GM12891 (cell line): Measurements from ENCODE around the gene MAMSTR.
"Not testable (repeated sequence)": the region's sequence is repeated elsewhere in the genome, so short reads cannot be mapped to it uniquely, and the experiment has no call there.

ENCODE experiments used
- DNase-seq: peaks from one replicate; pipeline ENCODE4 v3.0.0; 2011; ENCODE audit warnings: low spot score; ENCODE audit not compliant: insufficient read length
- FAIRE-seq: peaks from 2 replicates; lab custom pipeline; 2011; peaks lifted over from hg19 to GRCh38; lab: Jason Lieb, UNC
- PAX5 ChIP-seq: IDR thresholded peaks from 2 replicates; pipeline ENCODE4 v1.6.1; 2011; ENCODE audit warnings: low read length, moderate library complexity, mild to moderate bottlenecking; ENCODE audit not compliant: insufficient read depth, severe bottlenecking
- POLR2A ChIP-seq: IDR thresholded peaks from 2 replicates; pipeline ENCODE4 v1.6.1; 2011; ENCODE audit warnings: low read depth, low read length, control low read depth
- POLR2AphosphoS5 ChIP-seq: IDR thresholded peaks from 2 replicates; pipeline ENCODE4 v1.6.1; 2011; ENCODE audit warnings: low read depth, low read length, control low read depth
- POU2F2 ChIP-seq: IDR thresholded peaks from 2 replicates; pipeline ENCODE4 v1.6.1; 2011; ENCODE audit warnings: low read depth, mild to moderate bottlenecking, control low read depth, low read length, moderate library complexity
- SPI1 ChIP-seq: IDR thresholded peaks from 2 replicates; pipeline ENCODE4 v1.6.1; 2011; ENCODE audit warnings: low read depth, low read length, control low read depth
- TAF1 ChIP-seq: IDR thresholded peaks from 2 replicates; pipeline ENCODE4 v1.6.1; 2011; ENCODE audit warnings: low read depth, low read length, control low read depth

The MAMSTR gene

DNA sequence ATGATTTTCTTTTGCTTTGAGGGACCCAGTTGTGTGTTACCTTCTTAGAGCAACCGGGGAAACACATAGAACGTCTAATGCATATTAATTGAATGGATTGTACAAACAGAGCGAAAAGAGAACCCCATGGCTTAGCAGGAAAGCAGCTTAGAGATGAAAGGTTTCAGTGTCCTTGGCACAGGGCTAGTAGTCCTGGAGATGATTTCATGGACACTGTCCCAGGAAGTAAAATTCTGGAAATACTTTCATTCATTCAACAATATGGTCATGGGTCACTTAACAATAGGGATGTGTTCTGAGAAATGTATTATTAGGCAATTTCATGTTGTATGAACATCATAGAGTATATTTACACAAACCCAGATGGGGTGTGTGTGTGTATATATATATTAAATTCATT is 33.4 kb downstream of the MAMSTR start:
- TF ChIP-seq TAF1 (no peak), POLR2A (no peak), POLR2AphosphoS5 (no peak), POU2F2 (no peak), PAX5 (no peak), SPI1 (no peak)
- FAIRE-seq (no peak), DNase-seq (no peak)

DNA sequence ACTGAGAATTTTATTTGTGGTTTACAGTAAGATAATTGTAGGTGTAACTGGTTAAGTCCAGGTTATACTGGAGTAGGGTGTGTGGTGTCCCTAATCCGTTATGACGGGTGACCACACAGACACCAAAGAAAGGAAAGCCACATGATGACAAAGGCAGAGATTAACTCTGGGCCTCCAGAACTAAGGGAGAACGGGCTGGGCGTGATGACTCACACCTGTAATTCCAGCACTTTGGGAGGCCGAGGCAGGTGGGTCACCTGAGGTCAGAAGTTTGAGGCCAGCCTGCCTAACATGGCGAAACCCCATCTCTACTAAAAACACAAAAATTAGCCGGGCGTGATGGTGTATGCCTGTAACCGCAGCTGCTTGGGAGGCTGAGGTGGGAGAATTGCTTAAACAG is 33.9 kb downstream of the MAMSTR start:
- DNase-seq = no peak

DNA sequence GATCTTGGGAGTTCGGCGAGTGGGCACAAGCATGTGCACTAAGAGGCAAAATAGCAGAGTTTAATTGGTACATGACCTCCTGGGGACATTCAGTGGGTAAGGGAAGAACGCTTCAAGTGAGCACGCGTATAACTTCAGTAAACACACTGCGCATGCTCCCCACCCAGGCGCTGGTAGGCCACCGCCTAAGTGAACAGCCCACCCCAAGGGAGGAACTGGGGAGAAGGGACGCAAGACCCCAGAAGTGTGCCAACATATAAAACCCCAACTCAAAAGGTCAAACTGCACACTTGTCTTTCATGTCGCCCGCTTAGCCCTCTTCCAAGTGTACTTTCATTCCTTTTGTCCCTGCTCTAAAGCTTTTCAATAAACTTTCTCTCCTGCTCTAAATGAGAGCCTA is 36.2 kb downstream of the MAMSTR start:
- DNase-seq (no peak), FAIRE-seq (no peak)
- TF ChIP-seq POLR2A (no peak), TAF1 (no peak), SPI1 (no peak), POU2F2 (no peak), POLR2AphosphoS5 (no peak), PAX5 (no peak)

More for the DNA sequence above, 33.9 kb downstream of the MAMSTR start:
- FAIRE-seq = no peak
- no peak for TF ChIP-seq POLR2A
- no peak for TF ChIP-seq POU2F2
- TF ChIP-seq SPI1 = no peak
- no peak for TF ChIP-seq PAX5
- no peak for TF ChIP-seq TAF1
- TF ChIP-seq POLR2AphosphoS5 = no peak

GRCh38 chr19:48681127-48681470 is 38.4 kb downstream of the MAMSTR start:
- FAIRE-seq (peak; percentile 87), DNase-seq (no peak)
- TF ChIP-seq TAF1 = no peak
- no peak for TF ChIP-seq POLR2A

DNA sequence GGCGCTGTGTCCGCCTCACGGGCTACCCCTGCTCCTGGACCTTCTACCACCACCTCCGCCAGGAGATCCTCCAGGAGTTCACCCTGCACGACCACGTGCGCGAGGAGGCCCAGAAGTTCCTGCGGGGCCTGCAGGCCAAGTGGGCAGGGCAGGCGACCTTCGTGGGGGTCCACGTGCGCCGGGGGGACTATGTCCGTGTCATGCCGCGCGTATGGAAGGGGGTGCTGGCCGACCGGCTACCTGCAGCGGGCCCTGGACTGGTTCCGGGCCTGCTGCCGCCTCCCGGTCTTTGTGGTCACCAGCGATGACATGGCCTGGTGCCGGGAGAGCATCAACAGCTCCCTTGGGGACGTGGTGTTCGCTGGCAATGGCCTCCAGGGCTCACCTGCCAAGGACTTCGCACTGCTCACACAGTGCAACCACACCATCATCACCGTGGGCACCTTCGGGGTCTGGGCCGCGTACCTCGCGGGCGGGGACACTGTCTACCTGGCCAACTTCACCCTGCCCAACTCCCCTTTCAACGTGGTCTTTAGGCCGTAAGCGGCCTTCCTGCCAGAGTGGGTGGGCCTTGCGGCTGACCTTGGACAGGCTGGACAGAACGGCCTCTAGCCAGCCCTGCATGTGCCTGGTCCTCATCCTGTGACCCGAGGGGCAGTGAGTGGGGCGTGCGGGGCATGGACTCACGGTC is 38.9 kb downstream of the MAMSTR start:
- FAIRE-seq (no peak), DNase-seq (no peak)
- TF ChIP-seq PAX5 = no peak
- TF ChIP-seq TAF1 = no peak
- TF ChIP-seq POLR2AphosphoS5 = no peak
- TF ChIP-seq POU2F2 = no peak
- TF ChIP-seq SPI1 = no peak
- TF ChIP-seq POLR2A = no peak

DNA sequence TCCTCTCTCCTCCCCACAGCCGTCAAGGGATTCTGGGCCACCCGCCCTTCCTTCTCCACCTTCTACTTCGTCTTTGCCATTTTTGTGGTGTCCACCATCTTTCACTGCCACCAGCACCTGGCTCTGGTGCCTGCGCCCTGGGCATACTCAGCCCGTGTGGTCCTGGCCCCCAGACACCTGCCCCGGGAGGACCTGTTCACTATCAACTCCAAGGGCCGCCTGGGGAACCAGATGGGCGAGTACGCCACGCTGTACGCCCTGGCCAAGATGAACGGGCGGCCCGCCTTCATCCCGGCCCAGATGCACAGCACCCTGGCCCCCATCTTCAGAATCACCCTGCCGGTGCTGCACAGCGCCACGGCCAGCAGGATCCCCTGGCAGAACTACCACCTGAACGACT is 39.5 kb downstream of the MAMSTR start:
- not testable (repeated sequence) for FAIRE-seq, DNase-seq

- TF ChIP-seq POLR2A (no peak), PAX5 (no peak), TAF1 (no peak), POU2F2 (no peak), POLR2AphosphoS5 (no peak), SPI1 (no peak)
- FAIRE-seq (no peak), DNase-seq (no peak)
Measured at GRCh38 chr19:48678201-48678600, 41.3 kb downstream of the MAMSTR start.

- TF ChIP-seq POLR2A = no peak
- no peak for TF ChIP-seq POU2F2
- no peak for TF ChIP-seq SPI1
- TF ChIP-seq PAX5 = no peak
- no peak for TF ChIP-seq POLR2AphosphoS5
- TF ChIP-seq TAF1 = no peak
- DNase-seq (no peak), FAIRE-seq (no peak)
Measured at GRCh38 chr19:48676887-48677286, 42.6 kb downstream of the MAMSTR start.

GRCh38 chr19:48676487-48676886 is 43.0 kb downstream of the MAMSTR start:
- no peak for TF ChIP-seq POLR2AphosphoS5
- TF ChIP-seq SPI1 = no peak
- TF ChIP-seq POLR2A = no peak
- no peak for TF ChIP-seq TAF1
- TF ChIP-seq POU2F2 = no peak
- DNase-seq (no peak), FAIRE-seq (no peak)

- peak; percentile 96 for DNase-seq
- TF ChIP-seq PAX5 (no peak), SPI1 (no peak), POLR2AphosphoS5 (no peak), POU2F2 (no peak), TAF1 (no peak), POLR2A (no peak)
- peak; percentile 82 for FAIRE-seq
Measured at GRCh38 chr19:48674921-48675824, 44.4 kb downstream of the MAMSTR start.
